Smooth muscle cell (in vitro differentiated cells): ENCODE results near the gene PI4KB. TPM values are rescaled to one million over a fixed set of nuclear protein-coding genes. Genes with fewer than 3 reads are reported as not detected.

Experiments used
- DNase-seq: peaks from one replicate; lab custom pipeline; 2025; ENCODE audit not compliant: unreplicated experiment; lab: John Stamatoyannopoulos, UW
- H2AFZ ChIP-seq: fragments of 200-600 bp; sonication (generic); 2 replicates; pipeline ENCODE4 v1.6.0; 2016; ENCODE audit warnings: antibody characterized with exemption, low read depth, mild to moderate bottlenecking
- H3F3A ChIP-seq: fragments of 200-600 bp; sonication (generic); 2 replicates; pipeline ENCODE4 v1.6.0; 2017; ENCODE audit warnings: antibody characterized with exemption, low read depth
- H3K27ac ChIP-seq: fragments of 200-600 bp; sonication (generic); 2 replicates; pipeline ENCODE4 v1.5.1; 2016; ENCODE audit warnings: low read depth, mild to moderate bottlenecking
- H3K27me3 ChIP-seq: fragments of 200-600 bp; sonication (generic); 2 replicates; pipeline ENCODE4 v1.6.1; 2016; ENCODE audit warnings: low read depth, mild to moderate bottlenecking
- H3K36me3 ChIP-seq: fragments of 200-600 bp; sonication (generic); 2 replicates; pipeline ENCODE4 v1.5.1; 2016; ENCODE audit warnings: low read depth
- H3K4me1 ChIP-seq: fragments of 200-600 bp; sonication (generic); 2 replicates; pipeline ENCODE4 v1.5.1; 2016; ENCODE audit warnings: low read depth
- H3K4me2 ChIP-seq: fragments of 200-600 bp; sonication (generic); 2 replicates; pipeline ENCODE4 v1.6.0; 2016; ENCODE audit warnings: mild to moderate bottlenecking
- H3K4me3 ChIP-seq: fragments of 200-600 bp; sonication (generic); 2 replicates; pipeline ENCODE4 v1.5.1; 2016; ENCODE audit warnings: mild to moderate bottlenecking
- H3K79me2 ChIP-seq: fragments of 200-600 bp; sonication (generic); 2 replicates; pipeline ENCODE4 v1.6.0; 2016; ENCODE audit warnings: low read depth, mild to moderate bottlenecking
- H3K9ac ChIP-seq: fragments of 200-600 bp; sonication (generic); 2 replicates; pipeline ENCODE4 v1.6.0; 2016; ENCODE audit warnings: low read depth
- H3K9me3 ChIP-seq: fragments of 200-600 bp; sonication (generic); replicated peaks from 2 replicates; pipeline ENCODE4 v1.5.1; 2016; ENCODE audit warnings: low read depth
- H4K20me1 ChIP-seq: fragments of 200-600 bp; sonication (generic); 2 replicates; pipeline ENCODE4 v1.6.0; 2016; ENCODE audit warnings: low read depth
- CTCF ChIP-seq: fragments of 200-600 bp; sonication (generic); IDR thresholded peaks from 2 replicates; pipeline ENCODE4 v1.5.1; 2017; ENCODE audit warnings: borderline replicate concordance, mild to moderate bottlenecking, antibody characterized with exemption; ENCODE audit not compliant: insufficient read depth, poor library complexity, severe bottlenecking
- WGBS: methylation state at CpG from one replicate; pipeline ENCODE4 v1.1.7; 2016; ENCODE audit warnings: low lambda C conversion rate; 5-methylcytosine and 5-hydroxymethylcytosine counted together
- polyA plus RNA-seq: library from polyadenylated mRNA; unstranded; fragments of >200 nt; fragmentation: Nextera tagmentation; extraction: Ambion mirVana; gene quantifications from 2 replicates; pipeline ENCODE4 v1.2.1, GENCODE V29; 2016
- total RNA-seq: library from RNA; depleted of rRNA; stranded (reverse); fragments of >200 nt; gene quantifications from 2 replicates; pipeline ENCODE4 v1.2.3, GENCODE V29; 2014

PI4KB gene
- total and polyA plus RNA-seq, 2 experiments from 2014 or later = 32.2 to 46.7 TPM

GRCh38 chr1:151292207-151293030 lies 34.8 kb downstream of the PI4KB start:
- no peak overlapping the region for H3K4me3 ChIP-seq
- H3F3A ChIP-seq = no peaks in the 10 kb centered on the region
- no peak overlapping the region for H3K4me2 ChIP-seq
- H3K9me3 ChIP-seq = no peaks in the 10 kb centered on the region
- 97% methylated on average over 13 of the region's 13 CpGs for WGBS
- H3K27ac ChIP-seq = no peak overlapping the region
- H3K4me1 ChIP-seq = peaks cover 6% of the 10 kb centered on the region
- no peak overlapping the region for H3K9ac ChIP-seq
- no peak overlapping the region for H2AFZ ChIP-seq
- no peaks in the 10 kb centered on the region for H3K36me3 ChIP-seq
- H3K79me2 ChIP-seq = peaks cover 4% of the 10 kb centered on the region
- DNase-seq = no peak
- TF ChIP-seq CTCF = no peak
- H3K27me3 ChIP-seq = no peaks in the 10 kb centered on the region
- H4K20me1 ChIP-seq = peaks cover 22% of the 10 kb centered on the region

- Histone ChIP-seq H4K20me1 (peaks cover 36% of the 10 kb centered on the region), H3K4me2 (no peak overlapping the region), H3K4me3 (no peak overlapping the region), H3K4me1 (peaks cover 6% of the 10 kb centered on the region), H2AFZ (no peak overlapping the region), H3F3A (no peaks in the 10 kb centered on the region), H3K27ac (no peak overlapping the region), H3K79me2 (peaks cover 4% of the 10 kb centered on the region), H3K36me3 (no peaks in the 10 kb centered on the region), H3K9me3 (no peaks in the 10 kb centered on the region), H3K27me3 (no peaks in the 10 kb centered on the region), H3K9ac (no peak overlapping the region)
- no peak for TF ChIP-seq CTCF
- WGBS = 93% methylated on average over 19 of the region's 19 CpGs
- DNase-seq = no peak
Measured at GRCh38 chr1:151290709-151291303, 36.4 kb downstream of the PI4KB start.

- Histone ChIP-seq H3K9ac (no peak overlapping the region), H3K4me3 (no peak overlapping the region), H3F3A (no peaks in the 10 kb centered on the region), H3K4me1 (peaks cover 2% of the 10 kb centered on the region), H3K36me3 (no peaks in the 10 kb centered on the region), H2AFZ (no peak overlapping the region), H3K27me3 (no peaks in the 10 kb centered on the region), H3K79me2 (peaks cover 4% of the 10 kb centered on the region), H4K20me1 (peaks cover 41% of the 10 kb centered on the region), H3K9me3 (no peaks in the 10 kb centered on the region), H3K27ac (no peak overlapping the region), H3K4me2 (no peak overlapping the region)
- 93% methylated on average over 21 of the region's 21 CpGs for WGBS
- no peak for DNase-seq
- TF ChIP-seq CTCF = no peak
Measured at GRCh38 chr1:151289991-151290708, 37.1 kb downstream of the PI4KB start.
